Measurements from ENCODE around the gene C1orf141.
A peak's percentile ranks its signal among the peaks of the same experiment; 100 is the strongest.
"Not testable (repeated sequence)": the region's sequence is repeated elsewhere in the genome, so short reads cannot be mapped to it uniquely, and the experiment has no call there.

Gene C1orf141

GRCh38 chr1:67134695-67135094, at the start of gene C1orf141:
C1orf141 (minus strand) TSS chr1:67134970; CDS start chr1:67127240, 7,730 bp downstream.
- no peak for DNase-seq (ENCODE audit: low read depth)

- DNase-seq (ENCODE audit: low read depth) = no peak
Measured at GRCh38 chr1:67175530-67176087, 40.8 kb upstream of the C1orf141 start.

DNA sequence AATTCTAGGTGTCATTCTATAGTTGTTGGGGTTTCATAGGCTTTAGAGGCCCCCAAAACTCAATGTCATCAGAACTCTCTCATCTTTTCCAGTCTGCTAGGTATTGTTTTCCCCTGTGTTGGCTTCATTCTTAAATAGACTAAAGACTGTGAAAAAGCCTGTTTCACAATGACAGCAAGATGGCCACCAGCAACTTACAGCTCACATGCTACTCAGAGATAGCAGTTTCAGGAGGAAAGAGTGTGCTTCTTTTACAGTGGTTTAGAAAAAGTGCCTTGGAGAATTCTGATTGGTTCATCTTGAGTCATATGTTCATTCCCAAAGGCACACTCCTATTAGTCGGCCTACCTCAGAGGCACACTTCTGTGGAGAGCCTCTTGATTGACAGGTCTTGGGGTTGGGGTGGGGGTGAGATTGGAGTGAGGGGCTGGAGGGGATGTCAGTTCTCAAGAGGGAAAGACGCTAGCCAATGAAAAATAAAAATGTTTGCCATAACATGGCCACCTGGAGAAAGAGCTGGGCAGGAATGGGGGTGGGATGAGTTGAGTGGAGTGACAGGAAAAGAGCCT, 40.0 kb upstream of the C1orf141 start:
- no peak for DNase-seq (ENCODE audit: low read depth)

GRCh38 chr1:67173988-67174387, 39.2 kb upstream of the C1orf141 start:
- DNase-seq (ENCODE audit: low read depth) = no peak

DNA sequence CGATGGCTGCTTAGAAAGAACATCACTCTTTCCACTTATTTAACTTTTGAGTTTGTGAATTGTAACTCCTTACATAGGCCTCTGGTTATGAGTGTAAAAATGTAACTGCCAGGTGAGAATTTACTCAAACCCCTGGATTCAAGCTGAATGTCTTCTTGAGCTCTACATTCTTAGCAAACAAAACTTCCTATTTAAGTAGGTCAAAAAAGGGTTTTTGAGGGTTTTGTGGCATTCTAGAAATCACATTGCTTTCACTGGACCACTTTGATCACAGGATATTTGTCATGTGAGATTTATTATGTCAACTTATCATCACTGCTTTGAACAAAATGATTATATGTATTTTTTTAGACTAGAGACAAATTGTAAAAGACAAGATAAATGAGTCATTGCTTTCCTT, 37.2 kb upstream of the C1orf141 start:
- no peak for DNase-seq (ENCODE audit: low read depth)

DNA sequence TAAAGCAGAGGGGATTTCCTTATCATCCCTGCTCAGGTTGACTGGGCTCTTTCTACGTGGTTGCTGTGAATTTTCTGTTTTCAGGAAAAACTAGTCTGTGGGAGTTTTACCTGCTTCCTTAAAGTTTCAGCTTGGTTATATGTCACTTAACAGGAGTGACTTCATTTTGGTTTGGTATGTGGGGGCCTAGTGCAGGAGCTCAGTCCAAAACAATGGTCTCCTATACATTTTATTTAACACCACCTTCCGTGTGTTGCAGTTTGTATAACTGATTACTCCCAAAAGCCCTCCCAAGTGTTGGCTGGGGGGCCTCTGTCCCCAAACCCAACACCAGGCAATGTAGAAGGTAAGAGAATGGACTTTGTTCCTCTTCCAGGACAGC, 36.8 kb upstream of the C1orf141 start:
- no peak for DNase-seq (ENCODE audit: low read depth)

DNA sequence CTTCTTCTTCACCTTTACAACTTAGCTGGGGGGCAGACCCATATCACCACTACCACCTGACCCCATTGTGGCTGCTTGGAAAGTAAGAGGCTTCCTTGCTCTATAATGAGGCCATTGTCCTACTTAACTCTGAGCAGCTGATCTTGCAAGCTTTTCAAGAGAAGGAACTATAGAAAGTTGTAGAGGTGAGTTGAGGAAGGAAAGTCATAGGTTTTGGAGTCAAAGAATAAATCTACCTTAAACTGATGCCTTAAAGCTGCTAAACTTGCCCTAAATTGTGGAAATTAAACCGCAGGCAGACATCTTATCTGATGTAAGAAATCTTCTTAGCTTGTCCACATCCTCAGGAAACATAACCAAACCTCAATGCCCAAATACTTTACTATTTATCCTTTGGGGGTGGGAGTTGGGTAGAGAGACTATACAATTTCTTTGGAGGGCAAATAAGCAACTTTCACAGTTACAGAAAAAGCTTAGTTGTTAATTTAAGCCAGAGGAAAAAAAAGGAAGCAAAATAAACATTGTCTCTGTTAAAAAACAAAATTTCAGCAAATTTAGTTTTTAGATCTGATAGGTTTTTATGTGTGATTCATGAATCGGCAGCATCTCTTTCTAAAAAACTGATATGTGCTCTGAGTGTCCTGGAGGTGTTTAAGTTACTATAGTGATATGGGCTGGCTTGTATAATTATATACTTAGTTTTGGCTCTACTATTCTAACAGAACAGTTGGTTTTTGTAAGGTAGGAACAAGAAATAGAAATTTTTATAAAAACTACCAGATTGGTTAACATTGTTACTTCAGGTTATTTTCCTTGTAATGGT, 36.2 kb upstream of the C1orf141 start:
- DNase-seq (ENCODE audit: low read depth) = no peak

GRCh38 chr1:67169932-67170331, 35.2 kb upstream of the C1orf141 start:
- no peak for DNase-seq (ENCODE audit: low read depth)

DNA sequence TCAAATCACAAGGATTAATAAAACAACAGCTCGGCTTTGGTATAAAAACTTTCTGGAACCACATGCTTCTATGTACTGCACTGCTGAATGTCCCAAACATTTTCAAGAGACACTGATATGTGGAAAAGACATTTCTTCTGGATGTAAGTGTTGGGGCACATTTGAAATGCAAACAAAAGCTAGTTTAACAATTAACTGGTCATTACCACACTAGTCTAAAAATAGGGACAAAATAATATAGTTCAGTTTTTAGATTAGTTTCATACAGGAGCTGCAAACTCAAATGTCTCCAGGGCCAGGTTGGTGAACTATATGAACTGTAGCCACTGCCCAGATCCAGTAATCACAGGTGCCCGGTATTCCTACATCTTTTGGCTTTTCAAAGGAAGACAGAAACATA, 34.7 kb upstream of the C1orf141 start:
- no peak for DNase-seq (ENCODE audit: low read depth)

DNA sequence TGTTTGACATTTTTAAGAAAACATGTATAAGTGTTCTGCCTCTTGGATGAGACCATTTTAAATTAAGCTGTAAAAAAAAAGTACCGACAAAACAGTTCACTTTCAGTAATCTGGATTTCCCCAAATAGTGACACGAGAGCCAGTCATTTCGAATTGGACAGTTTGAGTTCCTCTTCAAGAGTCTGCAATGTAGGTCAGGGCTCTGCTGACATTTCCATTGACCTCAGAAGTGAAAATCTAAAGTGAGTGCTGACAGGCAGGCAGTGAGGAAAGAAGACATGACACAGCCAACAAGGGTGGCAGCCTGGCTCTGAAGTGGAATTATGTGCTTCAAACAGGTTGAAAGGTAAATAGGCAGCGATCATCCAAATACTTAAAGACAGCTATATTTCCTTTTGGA, 31.4 kb upstream of the C1orf141 start, which contains the start of gene IL23R:
TSS of gene IL23R (plus strand) at position 259 of the 400 bp plus-strand sequence. CDS start 1,667 bp downstream, outside the sequence.
- DNase-seq (ENCODE audit: low read depth) = no peak

DNA sequence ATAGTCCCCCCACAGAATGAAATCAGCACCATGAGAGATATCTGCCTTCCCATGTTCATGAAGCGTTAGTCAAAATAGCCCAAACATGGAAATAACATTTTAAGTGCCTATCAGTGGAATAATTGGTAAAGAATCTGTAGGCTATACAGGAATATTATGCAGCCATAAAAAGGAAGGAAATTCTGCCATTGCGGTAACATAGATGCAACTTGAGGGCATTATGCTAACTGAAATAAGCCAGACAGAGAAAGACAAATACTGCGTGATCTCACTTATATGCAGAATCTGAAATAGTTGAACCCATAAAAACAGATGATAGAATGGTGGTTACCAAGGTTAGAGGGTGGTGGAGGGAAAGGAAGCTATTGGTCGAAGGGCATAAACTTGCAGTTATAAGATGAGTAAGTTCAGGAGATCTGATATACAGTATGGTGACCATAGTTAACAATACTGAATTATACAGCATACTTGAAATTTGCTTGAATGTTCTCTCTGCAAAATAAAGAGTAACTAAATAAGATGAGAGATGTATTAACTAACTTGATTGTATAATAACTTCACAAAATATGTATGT, 30.8 kb upstream of the C1orf141 start:
- no peak for DNase-seq (ENCODE audit: low read depth)

- no peak for DNase-seq (ENCODE audit: low read depth)
Measured at GRCh38 chr1:67162954-67163353, 28.2 kb upstream of the C1orf141 start.

GRCh38 chr1:67159233-67159632, 24.5 kb upstream of the C1orf141 start:
- no peak for DNase-seq (ENCODE audit: low read depth)

DNA sequence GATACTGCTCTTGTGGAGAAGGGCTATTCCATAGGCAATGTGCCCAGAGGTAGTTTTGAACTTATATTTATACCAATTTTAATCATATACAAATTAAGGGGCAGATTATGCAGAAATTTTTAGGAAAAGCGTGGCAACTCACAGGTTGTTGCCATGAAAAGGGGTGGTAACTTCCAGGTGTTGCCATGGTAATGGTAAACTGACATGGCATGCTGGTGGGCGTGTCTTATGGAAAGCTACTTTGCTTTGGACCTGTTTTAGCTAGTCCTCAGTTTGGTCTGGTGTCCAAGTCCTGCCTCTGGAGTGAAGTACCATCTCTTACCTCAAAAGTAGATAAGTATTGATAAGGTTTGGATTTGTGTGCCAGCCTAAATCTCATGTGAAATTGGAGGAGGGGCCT, 23.6 kb upstream of the C1orf141 start:
- DNase-seq (ENCODE audit: low read depth) = no peak

- DNase-seq (ENCODE audit: low read depth) = no peak
Measured at GRCh38 chr1:67150931-67151330, 16.2 kb upstream of the C1orf141 start.

GRCh38 chr1:67149179-67149770, 14.5 kb upstream of the C1orf141 start:
- DNase-seq (ENCODE audit: low read depth) = peak; percentile 73

GRCh38 chr1:67148516-67149178, 13.9 kb upstream of the C1orf141 start:
- no peak for DNase-seq (ENCODE audit: low read depth)

- DNase-seq (ENCODE audit: low read depth) = not testable (repeated sequence)
Measured at GRCh38 chr1:67147973-67148372, 13.2 kb upstream of the C1orf141 start.

DNA sequence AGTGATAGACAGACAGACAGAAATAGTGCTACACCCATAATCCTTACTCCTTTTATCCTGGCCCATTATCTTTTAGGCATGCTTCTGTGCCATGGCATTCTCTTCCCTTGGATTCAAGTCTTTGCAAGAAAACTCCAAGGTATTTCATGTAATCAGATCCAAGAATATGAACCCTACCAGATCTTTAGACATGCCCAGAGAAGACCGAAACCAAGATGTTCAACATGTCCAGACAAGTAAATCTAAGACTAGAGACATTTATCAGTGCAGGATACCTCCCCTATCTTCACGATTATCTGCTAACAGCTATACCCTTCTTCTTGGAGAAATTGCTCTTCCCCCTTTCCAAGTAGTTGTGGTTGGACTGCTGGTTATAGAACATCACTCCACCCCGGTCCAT, 11.8 kb upstream of the C1orf141 start:
- DNase-seq (ENCODE audit: low read depth) = no peak

- no peak for DNase-seq (ENCODE audit: low read depth)
Measured at GRCh38 chr1:67146101-67146500, 11.3 kb upstream of the C1orf141 start.

GRCh38 chr1:67144696-67145095, 9.9 kb upstream of the C1orf141 start:
- DNase-seq (ENCODE audit: low read depth) = no peak

GRCh38 chr1:67143966-67144365, 9.2 kb upstream of the C1orf141 start:
- DNase-seq (ENCODE audit: low read depth) = no peak
